ENCODE measurements around the gene TRRAP. TPM values are rescaled to one million over a fixed set of nuclear protein-coding genes. Genes with fewer than 3 reads are reported as not detected.

The TRRAP gene
- total RNA-seq, 6 experiments from 2014 or later: 26.6 to 35.5 (median 28.7) TPM

GRCh38 chr7:98964596-98964995, 86.3 kb downstream of the TRRAP start:
- Mint-ChIP-seq H3K4me3 (no peak overlapping the region), H3K27ac (no peak overlapping the region), H3K36me3 (ENCODE audit: low read depth) (peaks cover 45% of the 10 kb centered on the region), H3K4me1 (ENCODE audit: low read depth) (no peaks in the 10 kb centered on the region), H3K9me3 (no peaks in the 10 kb centered on the region), H3K27me3 (ENCODE audit: insufficient read depth) (peaks cover 3% of the 10 kb centered on the region)
- TF ChIP-seq CTCF (IDR thresholded peaks at IDR 0.05): no peak
- DNase-seq: no peak

GRCh38 chr7:98968621-98969020, 90.3 kb downstream of the TRRAP start:
- Mint-ChIP-seq H3K9me3 (no peaks in the 10 kb centered on the region), H3K4me3 (no peak overlapping the region), H3K27ac (no peak overlapping the region), H3K4me1 (ENCODE audit: low read depth) (no peaks in the 10 kb centered on the region), H3K27me3 (ENCODE audit: insufficient read depth) (peaks cover 3% of the 10 kb centered on the region), H3K36me3 (ENCODE audit: low read depth) (peaks cover 44% of the 10 kb centered on the region)
- no peak for TF ChIP-seq CTCF (IDR thresholded peaks at IDR 0.05)
- no peak for DNase-seq

- H3K4me1 Mint-ChIP-seq (ENCODE audit: low read depth): no peaks in the 10 kb centered on the region
- peaks cover 45% of the 10 kb centered on the region for H3K36me3 Mint-ChIP-seq (ENCODE audit: low read depth)
- H3K27ac Mint-ChIP-seq: no peak overlapping the region
- no peaks in the 10 kb centered on the region for H3K9me3 Mint-ChIP-seq
- DNase-seq: no peak
- peaks cover 3% of the 10 kb centered on the region for H3K27me3 Mint-ChIP-seq (ENCODE audit: insufficient read depth)
- H3K4me3 Mint-ChIP-seq: no peak overlapping the region
- TF ChIP-seq CTCF (IDR thresholded peaks at IDR 0.05): no peak
Observed at GRCh38 chr7:98969386-98969785, 91.1 kb downstream of the TRRAP start.

- Mint-ChIP-seq H3K4me1 (ENCODE audit: low read depth) (no peaks in the 10 kb centered on the region), H3K9me3 (no peaks in the 10 kb centered on the region), H3K27ac (no peak overlapping the region), H3K4me3 (no peak overlapping the region), H3K36me3 (ENCODE audit: low read depth) (peaks cover 42% of the 10 kb centered on the region), H3K27me3 (ENCODE audit: insufficient read depth) (peaks cover 3% of the 10 kb centered on the region)
- no peak for DNase-seq
- no peak for TF ChIP-seq CTCF (IDR thresholded peaks at IDR 0.05)
Observed at GRCh38 chr7:98970016-98970615, 91.8 kb downstream of the TRRAP start.

- H3K36me3 Mint-ChIP-seq (ENCODE audit: low read depth): peaks cover 41% of the 10 kb centered on the region
- H3K4me3 Mint-ChIP-seq: no peak overlapping the region
- peaks cover 3% of the 10 kb centered on the region for H3K27me3 Mint-ChIP-seq (ENCODE audit: insufficient read depth)
- no peak overlapping the region for H3K27ac Mint-ChIP-seq
- TF ChIP-seq CTCF (IDR thresholded peaks at IDR 0.05): no peak
- no peaks in the 10 kb centered on the region for H3K9me3 Mint-ChIP-seq
- no peaks in the 10 kb centered on the region for H3K4me1 Mint-ChIP-seq (ENCODE audit: low read depth)
- no peak for DNase-seq
Observed at GRCh38 chr7:98970805-98971204, 92.5 kb downstream of the TRRAP start.

GRCh38 chr7:98974205-98974604, 95.9 kb downstream of the TRRAP start:
- DNase-seq: no peak
- TF ChIP-seq CTCF (IDR thresholded peaks at IDR 0.05): no peak
- H3K9me3 Mint-ChIP-seq: no peaks in the 10 kb centered on the region
- H3K4me1 Mint-ChIP-seq (ENCODE audit: low read depth): no peaks in the 10 kb centered on the region
- H3K36me3 Mint-ChIP-seq (ENCODE audit: low read depth): peaks cover 38% of the 10 kb centered on the region
- no peaks in the 10 kb centered on the region; the same call in 1 of the 2 replicates for H3K27me3 Mint-ChIP-seq (ENCODE audit: insufficient read depth)
- H3K4me3 Mint-ChIP-seq: no peak overlapping the region
- no peak overlapping the region for H3K27ac Mint-ChIP-seq

Measured in HFFc6 (cell line).